C4-2B (cell line): ENCODE measurements around the gene GLCE.
"Not testable (repeated sequence)": the region's sequence is repeated elsewhere in the genome, so short reads cannot be mapped to it uniquely, and the experiment has no call there.

Experiments
- H3K27ac ChIP-seq: fragments of 450-650 bp; 2 replicates; pipeline ENCODE4 v1.5.1; 2017
- CTCF ChIP-seq: fragments of 450-650 bp; conservative IDR thresholded peaks from 2 replicates; pipeline ENCODE4 v1.5.1; 2017; ENCODE audit warnings: mild to moderate bottlenecking
- ZFX ChIP-seq: fragments of 450-650 bp; IDR thresholded peaks from 2 replicates; pipeline ENCODE4 v1.6.1; 2017

Gene GLCE

GRCh38 chr15:69282104-69282743, 121.8 kb downstream of the GLCE start:
- TF ChIP-seq CTCF = no peak
- TF ChIP-seq ZFX = no peak
- no peak overlapping the region for H3K27ac ChIP-seq

GRCh38 chr15:69285834-69286233, 125.4 kb downstream of the GLCE start:
- no peak for TF ChIP-seq CTCF
- TF ChIP-seq ZFX = no peak

GRCh38 chr15:69288011-69288410, 127.6 kb downstream of the GLCE start:
- H3K27ac ChIP-seq = no peak overlapping the region
- TF ChIP-seq ZFX = no peak
- TF ChIP-seq CTCF = no peak

More at GRCh38 chr15:69285834-69286233, 125.4 kb downstream of the GLCE start:
- no peak overlapping the region for H3K27ac ChIP-seq

- H3K27ac ChIP-seq = peak overlapping the region; percentile 12
- no peak for TF ChIP-seq CTCF
- TF ChIP-seq ZFX = no peak
These were observed 128.3 kb downstream of the GLCE start for GRCh38 chr15:69288531-69289341.

GRCh38 chr15:69289342-69290146, 129.1 kb downstream of the GLCE start:
- TF ChIP-seq CTCF (no peak), ZFX (no peak)
- peak overlapping the region; percentile 12 for H3K27ac ChIP-seq

- TF ChIP-seq CTCF (no peak), ZFX (no peak)
- no peak overlapping the region for H3K27ac ChIP-seq
These were observed 130.1 kb downstream of the GLCE start for GRCh38 chr15:69290346-69291164.

- H3K27ac ChIP-seq = not testable (repeated sequence)
These were observed 131.2 kb downstream of the GLCE start for GRCh38 chr15:69291651-69292050.
